GM23248 (cell line): ENCODE data around the gene FURIN. TPM values are rescaled to one million over a fixed set of nuclear protein-coding genes. Genes with fewer than 3 reads are reported as not detected.

Experiments used
- DNase-seq: peaks from one replicate; pipeline ENCODE4 v3.0.0-alpha.2; 2015
- H2AFZ ChIP-seq: fragments of 200-600 bp; sonication (generic); 2 replicates; pipeline ENCODE4 v1.6.1; 2016; ENCODE audit warnings: antibody characterized with exemption
- H3F3A ChIP-seq: fragments of 200-600 bp; sonication (generic); 2 replicates; pipeline ENCODE4 v1.6.1; 2016; ENCODE audit warnings: mild to moderate bottlenecking, antibody characterized with exemption, mixed run types; ENCODE audit not compliant: insufficient read depth
- H3K27ac ChIP-seq: fragments of 200-600 bp; sonication (generic); 2 replicates; pipeline ENCODE4 v1.5.1; 2016; ENCODE audit warnings: mild to moderate bottlenecking
- H3K27me3 ChIP-seq: fragments of 200-600 bp; sonication (generic); replicated peaks from 2 replicates; pipeline ENCODE4 v1.6.1; 2016; ENCODE audit warnings: mild to moderate bottlenecking; ENCODE audit not compliant: insufficient read depth
- H3K36me3 ChIP-seq: fragments of 200-600 bp; sonication (generic); 2 replicates; pipeline ENCODE4 v1.6.1; 2016; ENCODE audit warnings: low read depth, mild to moderate bottlenecking
- H3K4me1 ChIP-seq: fragments of 200-600 bp; sonication (generic); 2 replicates; pipeline ENCODE4 v1.6.1; 2016; ENCODE audit warnings: mild to moderate bottlenecking; ENCODE audit not compliant: insufficient read depth
- H3K4me2 ChIP-seq: fragments of 200-600 bp; sonication (generic); one replicate; pipeline ENCODE4 v1.6.1; 2016; ENCODE audit warnings: mild to moderate bottlenecking; ENCODE audit not compliant: unreplicated experiment
- H3K4me3 ChIP-seq: fragments of 200-600 bp; sonication (generic); 2 replicates; pipeline ENCODE4 v1.5.1; 2016; ENCODE audit warnings: mild to moderate bottlenecking
- H3K79me2 ChIP-seq: fragments of 200-600 bp; sonication (generic); 2 replicates; pipeline ENCODE4 v1.6.1; 2016; ENCODE audit warnings: mild to moderate bottlenecking; ENCODE audit not compliant: insufficient read depth
- H3K9ac ChIP-seq: fragments of 200-600 bp; sonication (generic); 2 replicates; pipeline ENCODE4 v1.6.1; 2016; ENCODE audit warnings: mild to moderate bottlenecking
- H3K9me2 ChIP-seq: fragments of 200-600 bp; sonication (generic); 2 replicates; pipeline ENCODE4 v1.6.1; 2016; ENCODE audit warnings: mixed run types, mild to moderate bottlenecking, moderate library complexity; ENCODE audit not compliant: insufficient read depth
- H3K9me3 ChIP-seq: fragments of 200-600 bp; sonication (generic); one replicate; pipeline ENCODE4 v1.6.1; 2017; ENCODE audit warnings: low read depth
- H4K20me1 ChIP-seq: fragments of 200-600 bp; sonication (generic); 2 replicates; pipeline ENCODE4 v1.6.0; 2016; ENCODE audit not compliant: insufficient read depth
- EZH2 ChIP-seq: fragments of 200-600 bp; sonication (generic); IDR thresholded peaks from 2 replicates; pipeline ENCODE4 v1.6.1; 2018; ENCODE audit warnings: antibody characterized with exemption, mild to moderate bottlenecking; ENCODE audit not compliant: insufficient read depth, poor library complexity, severe bottlenecking
- EZH2phosphoT487 ChIP-seq: fragments of 200-600 bp; sonication (generic); IDR thresholded peaks from 2 replicates; pipeline ENCODE4 v1.6.1; 2018; ENCODE audit warnings: antibody characterized with exemption, moderate library complexity, mild to moderate bottlenecking, low read depth; ENCODE audit not compliant: insufficient read depth
- WGBS, 2 experiments: methylation state at CpG; one replicate each; pipeline ENCODE4 v1.1.6; 2015 to 2017; ENCODE audit warnings: low lambda C conversion rate in 2 of 2, low coverage in 1 of 2; ENCODE audit errors: missing lambda C conversion rate in 2 of 2; 5-methylcytosine and 5-hydroxymethylcytosine counted together
- in situ Hi-C: fragments of 300-500 bp; cut with MboI; formaldehyde crosslinking; loops from 2 replicates; pipeline ENCODE4 v1.15.0; 2020
- polyA plus RNA-seq: library from polyadenylated mRNA; unstranded; fragments of >200 nt; fragmentation: Nextera tagmentation; extraction: Ambion mirVana; gene quantifications from 2 replicates; pipeline ENCODE4 v1.2.1, GENCODE V29; 2016
- small RNA-seq: library from RNA; depleted of rRNA; stranded (forward); fragments of <200 nt; gene quantifications from one replicate; pipeline ENCODE3, GENCODE V24; 2014; ENCODE audit warnings: low read depth, low replicate concordance
- total RNA-seq: library from RNA; depleted of rRNA; stranded (reverse); fragments of >200 nt; shearing (Covaris generic); gene quantifications from 2 replicates; pipeline ENCODE4 v1.2.3, GENCODE V29; 2014; rRNA removed

Gene FURIN
- total and polyA plus RNA-seq, 2 experiments from 2014 or later: 13.9 to 50.8 TPM

GRCh38 chr15:90932660-90932991 is 64.2 kb downstream of the FURIN start:
- Histone ChIP-seq H3K4me3 (peak overlapping the region; percentile 95), H3K9ac (peak overlapping the region; percentile 82; the same call in 1 of the 2 replicates), H3K79me2 (peaks cover 21% of the 10 kb centered on the region), H3K4me2 (no peak overlapping the region), H3K27ac (no peak overlapping the region), H4K20me1 (no peaks in the 10 kb centered on the region), H3F3A (peaks cover 13% of the 10 kb centered on the region; the same call in 1 of the 2 replicates), H3K27me3 (no peaks in the 10 kb centered on the region), H3K9me2 (no peaks in the 10 kb centered on the region), H2AFZ (peak overlapping the region; percentile 97), H3K9me3 (no peaks in the 10 kb centered on the region), H3K4me1 (peaks cover 20% of the 10 kb centered on the region), H3K36me3 (no peaks in the 10 kb centered on the region)
- no peak for TF ChIP-seq EZH2phosphoT487
- TF ChIP-seq EZH2: no peak
- DNase-seq: no peak
- in situ Hi-C loops: no loop called here
- 18 to 21% methylated on average over 5 of the region's 5 CpGs for WGBS, 2 experiments

Small RNAs within 50 kb of the gene (small RNA-seq; reads per million reads assigned to genes)
- not detected for gene RN7SL363P

Other genes with a start within 250 kb of the FURIN start
- 2.1 and 4.8 TPM in 2 replicates for gene BLM, start 151.2 kb upstream of the FURIN start, total RNA-seq
- gene BLM, start 151.2 kb upstream of the FURIN start, polyA plus RNA-seq: 1.9 and 2.1 TPM in 2 replicates
- 3.5 and 7.5 TPM in 2 replicates for gene FES, start 15.9 kb downstream of the FURIN start, total RNA-seq
- 3.5 and 3.6 TPM in 2 replicates for gene FES, start 15.9 kb downstream of the FURIN start, polyA plus RNA-seq
- 5.9 and 7.7 TPM in 2 replicates for gene MAN2A2, start 34.7 kb downstream of the FURIN start, total RNA-seq
- gene MAN2A2, start 34.7 kb downstream of the FURIN start, polyA plus RNA-seq: 4.3 and 5.1 TPM in 2 replicates
- gene HDDC3, start 64.0 kb downstream of the FURIN start, total RNA-seq: 9.7 and 17.3 TPM in 2 replicates
- gene HDDC3, start 64.0 kb downstream of the FURIN start, polyA plus RNA-seq: 11.1 and 13.5 TPM in 2 replicates
- 58.8 and 75.8 TPM in 2 replicates for gene UNC45A, start 66.7 kb downstream of the FURIN start, total RNA-seq
- 58.6 and 59.7 TPM in 2 replicates for gene UNC45A, start 66.7 kb downstream of the FURIN start, polyA plus RNA-seq
- 13.0 and 19.0 TPM in 2 replicates for gene RCCD1, start 86.3 kb downstream of the FURIN start, total RNA-seq
- 9.8 and 10.2 TPM in 2 replicates for gene RCCD1, start 86.3 kb downstream of the FURIN start, polyA plus RNA-seq
- gene PRC1, start 125.9 kb downstream of the FURIN start, total RNA-seq: 74.5 and 93.5 TPM in 2 replicates
- 64.1 and 68.0 TPM in 2 replicates for gene PRC1, start 125.9 kb downstream of the FURIN start, polyA plus RNA-seq
- gene VPS33B, start 154.0 kb downstream of the FURIN start, total RNA-seq: 7.0 and 8.7 TPM in 2 replicates
- gene VPS33B, start 154.0 kb downstream of the FURIN start, polyA plus RNA-seq: 9.1 and 10.2 TPM in 2 replicates
- gene SV2B, start 231.7 kb downstream of the FURIN start, total RNA-seq: not detected in 2 replicates
- not detected in 2 replicates for gene SV2B, start 231.7 kb downstream of the FURIN start, polyA plus RNA-seq